Left colon (tissue), 2 donors: ENCODE results near the gene AZU1. TPM values are rescaled to one million over a fixed set of nuclear protein-coding genes. Genes with fewer than 3 reads are reported as not detected.
A peak's percentile ranks its signal among the peaks of the same experiment; 100 is the strongest.

Source experiments
- ATAC-seq: fragments of 200-7000 bp; cut with Tn5 transposase; one replicate; pipeline ENCODE4 v1.9.1; 2020; ENCODE audit warnings: mild to moderate bottlenecking, moderate library complexity
- DNase-seq, 2 donors: peaks; one replicate each; pipeline ENCODE4 v3.0.0-alpha.2; 2020
- intact Hi-C, 2 donors: fragments of 100-400 bp; cut with DNase I in 1 of 2; cut with micrococcal nuclease in 1 of 2; formaldehyde crosslinking; loops; one replicate each; pipeline versions ENCODE4 v1.11.2 to v1.14.0; 2022; cut with DNase I, micrococcal nuclease
- long read RNA-seq: library from polyadenylated mRNA; unstranded; transcript quantifications from one replicate; pipeline ENCODE4 v2.0.0, GENCODE V29; 2021
- total RNA-seq, 2 donors: library from RNA; stranded (reverse); fragmentation: NEBNext Ultra II Directional; extraction: Animal tissue kit (Norgen Biotek cat#: 25700); gene quantifications; one replicate each; pipeline ENCODE4 v1.2.1, GENCODE V29; 2021
- donor health status: DM: no; HTN: no; CAD: no.
- donor health status: DM: yes; HTN: yes; CAD: no.

Gene AZU1
- total RNA-seq: not detected
- long read RNA-seq: 0 reads

GRCh38 chr19:827710-828321 lies at the start of gene AZU1:
Gene AZU1 (plus strand): TSS chr19:827837. CDS start chr19:827847, 10 bp downstream.
- intact Hi-C loops: no loop called here
- DNase-seq: peak; percentile 43 to 49
- ATAC-seq: peak; percentile 85

GRCh38 chr19:778910-779653 lies 48.6 kb upstream of the AZU1 start:
- intact Hi-C loops: no loop called here
- no peak for ATAC-seq
- no peak for DNase-seq

GRCh38 chr19:780935-781334 lies 46.7 kb upstream of the AZU1 start:
- intact Hi-C loops: no loop called here
- no peak for ATAC-seq
- no peak for DNase-seq

GRCh38 chr19:781800-782184 lies 45.8 kb upstream of the AZU1 start:
- intact Hi-C loops: no loop called here
- DNase-seq: no peak
- no peak for ATAC-seq

GRCh38 chr19:782185-782877 lies 45.3 kb upstream of the AZU1 start:
- DNase-seq (no peak), ATAC-seq (peak; percentile 70)

GRCh38 chr19:782878-783668 lies 44.6 kb upstream of the AZU1 start:
- no peak for ATAC-seq
- DNase-seq: no peak
- intact Hi-C loops: no loop called here

More at GRCh38 chr19:782185-782877, 45.3 kb upstream of the AZU1 start:
- intact Hi-C loops: no loop called here

GRCh38 chr19:784541-784940 lies 43.1 kb upstream of the AZU1 start:
- DNase-seq (no peak), ATAC-seq (no peak)
- intact Hi-C loops: no loop called here

- DNase-seq (no peak), ATAC-seq (no peak)
- intact Hi-C loops: no loop called here
These were observed 40.1 kb upstream of the AZU1 start for GRCh38 chr19:787536-787935.

GRCh38 chr19:788686-788982 lies 39.0 kb upstream of the AZU1 start:
- ATAC-seq (no peak), DNase-seq (no peak)
- intact Hi-C loops: no loop called here

- no peak for DNase-seq
- intact Hi-C loops: no loop called here
- ATAC-seq: no peak
These were observed 38.5 kb upstream of the AZU1 start for GRCh38 chr19:788983-789700.

- intact Hi-C loops: no loop called here
- ATAC-seq (peak; percentile 47), DNase-seq (no peak)
These were observed 38.0 kb upstream of the AZU1 start for GRCh38 chr19:789701-790060.

- intact Hi-C loops: no loop called here
- no peak for ATAC-seq
These were observed 36.5 kb upstream of the AZU1 start for GRCh38 chr19:791007-791566.

GRCh38 chr19:791567-792305 lies 35.9 kb upstream of the AZU1 start:
- intact Hi-C loops: no loop called here

More at GRCh38 chr19:791007-791566, 36.5 kb upstream of the AZU1 start:
- DNase-seq: no peak

GRCh38 chr19:792306-792885 lies 35.2 kb upstream of the AZU1 start:
- DNase-seq: no peak
- intact Hi-C loops: no loop called here
- ATAC-seq: no peak

More at GRCh38 chr19:791567-792305, 35.9 kb upstream of the AZU1 start:
- DNase-seq (no peak), ATAC-seq (no peak)

GRCh38 chr19:793806-794205 lies 33.8 kb upstream of the AZU1 start:
- intact Hi-C loops: no loop called here
- DNase-seq (peak in 1 of 2 donors; percentile 7), ATAC-seq (no peak)

GRCh38 chr19:795073-795611 lies 32.5 kb upstream of the AZU1 start:
- ATAC-seq: no peak

More at GRCh38 chr19:795073-795611, 32.5 kb upstream of the AZU1 start:
- peak in 1 of 2 donors; percentile 43 for DNase-seq
- intact Hi-C loops: no loop called here
